ENCODE results near the gene TM4SF20.
"Not testable (repeated sequence)": the region's sequence is repeated elsewhere in the genome, so short reads cannot be mapped to it uniquely, and the experiment has no call there.

TM4SF20 gene

DNA sequence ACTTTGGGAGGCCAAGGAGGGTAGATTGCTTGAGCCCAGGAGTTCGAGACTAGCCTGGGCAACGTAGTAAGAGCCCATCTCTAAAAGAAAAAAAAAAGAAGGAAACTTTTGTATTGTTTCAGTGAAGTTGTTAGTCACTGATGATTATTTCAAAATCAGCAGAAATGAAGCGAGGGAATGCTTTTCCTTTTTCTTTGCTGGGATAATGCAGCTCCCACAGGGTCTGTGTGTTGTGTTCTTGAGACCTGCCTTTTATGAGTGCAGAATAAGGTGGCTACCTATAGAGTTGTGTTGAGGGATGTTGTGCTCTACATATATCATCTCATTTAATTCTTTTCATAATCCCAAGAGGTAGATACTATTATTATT is 11.7 kb downstream of the TM4SF20 start:
- DNase-seq (ENCODE audit: low spot score): no peak

DNA sequence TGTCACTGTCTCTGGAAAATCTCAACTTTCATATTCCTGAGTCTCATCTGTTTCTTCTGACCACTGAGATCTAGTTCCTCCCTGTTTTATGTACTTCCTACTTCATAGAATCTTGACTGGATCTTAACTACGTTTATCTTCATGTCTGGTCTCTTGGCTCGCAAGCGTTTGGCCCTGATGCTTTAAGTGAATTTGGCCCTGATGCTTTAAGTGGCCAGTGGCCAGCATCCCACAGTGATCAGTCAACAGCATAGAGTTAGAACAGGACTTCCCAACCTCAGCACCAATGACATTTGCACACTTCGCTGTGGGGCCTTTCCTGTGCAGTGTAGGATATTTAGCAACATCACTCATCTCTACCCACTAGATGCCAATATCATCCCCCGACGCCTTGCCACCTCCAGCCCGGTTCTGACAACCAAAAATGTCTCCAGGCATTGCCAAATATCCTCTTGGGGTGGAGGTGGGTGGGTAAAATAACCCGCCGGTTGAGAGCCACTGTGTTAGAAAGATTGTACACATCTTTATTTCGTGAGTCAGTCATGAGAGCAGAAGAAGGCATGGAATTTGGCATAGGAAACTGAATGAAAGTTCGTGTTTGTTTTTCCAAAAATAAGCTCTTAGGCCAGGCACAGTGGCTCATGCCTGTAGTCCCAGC is 12.2 kb downstream of the TM4SF20 start:
- DNase-seq (ENCODE audit: low spot score): no peak

DNA sequence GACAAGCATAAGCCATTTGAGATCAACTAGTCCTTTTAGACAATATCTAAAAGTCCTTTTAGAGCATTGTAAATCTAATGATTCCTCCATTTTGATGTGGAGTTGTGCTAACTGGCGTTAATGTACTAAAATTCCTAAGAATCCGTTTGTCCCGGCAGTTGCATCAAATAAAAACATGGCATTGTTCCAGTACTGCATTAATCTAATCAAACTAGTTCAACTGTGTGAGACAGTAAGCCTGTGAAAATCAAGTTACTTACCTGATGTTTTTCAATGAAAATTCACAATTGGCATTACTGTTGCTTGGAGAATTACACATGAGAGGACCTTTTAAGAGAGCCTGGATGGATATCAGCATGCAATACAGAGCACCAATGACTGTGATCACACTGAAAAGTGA is 13.3 kb downstream of the TM4SF20 start:
- DNase-seq (ENCODE audit: low spot score): no peak

DNA sequence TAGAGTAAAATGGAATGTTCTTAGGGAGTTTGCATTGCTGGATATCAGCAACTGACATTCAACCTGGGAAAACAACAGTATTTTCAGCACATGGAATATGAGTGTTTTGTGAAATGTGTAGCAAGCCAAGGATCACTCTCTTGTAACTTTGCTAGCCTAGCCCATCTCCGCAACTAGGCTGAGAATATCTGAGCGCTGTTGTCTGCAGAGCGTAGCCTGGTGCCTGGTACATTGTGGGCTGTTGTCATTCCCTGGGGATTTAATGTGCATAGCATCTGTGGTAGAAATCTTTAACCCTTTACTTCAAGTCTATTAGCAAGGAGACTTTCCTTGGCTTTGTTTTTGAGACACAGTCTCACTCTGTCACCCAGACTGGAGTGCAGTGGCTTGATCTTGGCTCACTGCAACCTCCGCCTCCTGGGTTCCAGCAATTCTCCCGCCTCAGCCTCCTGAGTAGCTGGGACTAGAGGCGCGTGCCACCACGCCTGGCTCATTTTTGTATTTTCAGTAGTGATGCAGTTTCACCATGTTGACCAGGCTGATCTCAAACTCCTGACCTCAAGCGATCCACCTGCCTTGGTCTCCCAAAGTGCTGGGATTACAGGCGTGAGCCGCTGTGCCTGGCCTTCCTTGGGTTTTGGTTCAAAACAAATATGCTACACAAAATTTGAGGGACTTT is 14.4 kb downstream of the TM4SF20 start:
- not testable (repeated sequence) for DNase-seq (ENCODE audit: low spot score)

DNA sequence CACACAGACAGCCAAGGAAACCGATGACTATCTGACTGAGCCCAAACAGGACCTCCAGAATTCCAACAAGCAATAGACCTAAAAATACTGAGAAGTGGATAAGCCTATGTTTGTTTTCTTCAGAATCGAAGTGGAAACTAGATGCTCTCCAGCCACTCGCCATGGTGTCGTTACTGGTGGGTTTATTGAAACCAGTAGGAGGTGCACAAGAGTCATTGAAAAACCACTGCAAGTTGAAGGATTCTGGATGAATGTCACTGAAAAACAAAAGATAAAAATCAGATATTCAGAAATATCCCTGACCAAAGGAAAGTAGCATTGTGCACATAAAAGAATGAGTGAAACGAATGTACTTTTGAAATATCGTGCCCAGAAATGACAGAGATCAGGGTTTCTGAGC is 15.3 kb downstream of the TM4SF20 start:
- DNase-seq (ENCODE audit: low spot score): no peak

DNA sequence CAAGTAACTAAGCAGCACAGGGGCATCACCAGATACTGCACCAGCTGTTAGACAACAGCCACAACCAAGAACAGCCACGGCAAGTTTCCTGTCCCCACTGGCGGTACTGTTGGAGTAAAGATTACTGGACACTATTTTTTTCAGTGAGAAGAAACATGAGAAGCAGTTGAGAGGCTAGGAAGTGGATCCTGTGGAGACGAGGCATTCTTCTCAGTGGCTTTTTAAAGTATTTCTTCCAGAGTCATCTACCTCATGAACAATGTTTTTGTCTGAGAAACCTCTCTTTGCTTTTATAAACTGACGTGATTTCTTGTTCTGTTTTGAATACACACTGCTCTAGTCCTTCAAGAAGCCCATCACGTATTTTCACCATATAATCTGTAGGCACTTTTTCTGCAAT is 18.8 kb downstream of the TM4SF20 start:
- no peak for DNase-seq (ENCODE audit: low spot score)

DNA sequence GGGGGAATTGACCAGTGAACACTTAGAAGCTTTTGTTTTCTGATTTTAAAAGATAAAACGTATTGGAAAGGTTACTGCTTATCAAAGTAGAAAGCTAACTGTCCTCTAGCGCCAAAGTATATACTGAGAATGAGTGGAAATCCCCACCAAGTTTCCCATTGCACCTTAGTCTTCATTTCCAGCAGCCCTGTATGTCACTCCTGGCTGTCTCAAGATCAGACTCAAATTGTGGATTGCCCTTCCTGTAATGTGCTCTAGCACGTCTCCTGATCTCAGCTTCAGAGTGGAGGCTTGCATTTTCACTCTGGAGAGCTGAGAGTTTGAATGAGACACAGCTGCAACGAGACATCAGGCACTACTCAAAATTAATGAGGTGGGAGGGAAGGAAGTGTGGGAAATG is 27.5 kb downstream of the TM4SF20 start:
- DNase-seq (ENCODE audit: low spot score): no peak

DNA sequence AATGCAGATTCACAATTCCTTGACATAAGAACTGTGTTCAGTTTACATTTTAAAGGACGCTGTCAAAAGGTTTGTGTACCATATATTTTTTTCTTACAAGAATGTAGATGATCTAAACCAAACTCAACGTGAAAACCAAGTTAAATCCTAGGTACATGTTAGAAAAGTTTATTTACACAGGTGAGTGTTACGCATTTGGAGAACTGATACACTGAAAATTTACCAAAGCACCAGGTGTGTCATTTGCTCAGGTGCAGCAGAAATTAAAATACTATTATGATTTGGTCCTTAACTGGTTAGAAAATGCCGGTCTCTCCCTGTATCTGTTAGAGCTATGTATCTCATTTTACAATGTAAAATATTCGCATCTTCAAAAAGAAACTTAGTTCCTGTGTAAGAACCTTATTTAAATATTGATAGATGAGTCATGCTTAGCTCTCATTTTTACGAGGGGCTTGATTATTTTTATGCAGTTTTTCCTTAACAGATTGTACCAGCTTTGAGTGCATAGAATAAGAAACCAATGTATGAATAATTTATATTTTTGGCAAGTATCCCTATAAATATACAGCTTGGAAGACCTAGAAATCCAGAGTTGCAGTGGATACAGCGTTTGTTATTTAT is 29.0 kb downstream of the TM4SF20 start:
- DNase-seq (ENCODE audit: low spot score): no peak

DNA sequence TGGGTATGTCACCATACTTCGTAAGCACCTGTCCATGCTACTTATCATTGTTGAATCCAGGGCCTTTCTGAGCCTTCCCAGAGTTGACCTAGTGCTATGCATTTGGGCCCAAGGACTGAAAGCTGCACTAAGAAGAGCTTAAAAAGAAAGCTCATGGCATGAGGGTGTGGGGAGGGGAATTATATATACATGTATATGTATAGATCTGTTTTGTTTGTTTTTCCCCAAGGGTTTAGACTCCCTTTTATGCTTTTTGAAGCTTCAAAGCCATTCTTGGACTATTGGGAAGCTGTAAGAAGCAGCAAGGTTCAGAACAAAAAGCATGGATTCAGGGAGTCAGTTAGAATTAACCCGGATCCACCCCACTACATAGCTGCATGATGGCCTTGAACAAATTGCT is 30.8 kb downstream of the TM4SF20 start:
- no peak for DNase-seq (ENCODE audit: low spot score)

DNA sequence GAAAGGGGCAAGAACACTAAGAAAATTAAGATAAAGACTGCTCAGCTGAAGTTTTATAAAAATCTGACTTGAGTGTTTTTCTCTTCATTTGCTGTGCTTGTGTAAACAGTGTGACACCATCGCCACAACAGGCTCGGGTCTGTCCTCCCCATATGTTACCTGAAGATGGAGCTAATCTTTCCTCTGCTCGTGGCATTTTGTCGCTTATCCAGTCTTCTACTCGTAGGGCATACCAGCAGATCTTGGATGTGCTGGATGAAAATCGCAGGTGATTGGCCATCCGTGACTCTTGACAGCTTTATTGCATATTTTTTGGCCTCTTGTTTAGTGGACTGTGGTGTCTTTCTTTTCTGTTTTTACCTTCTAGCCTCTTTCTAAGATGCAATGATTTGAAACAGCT is 32.0 kb downstream of the TM4SF20 start:
- DNase-seq (ENCODE audit: low spot score): no peak

DNA sequence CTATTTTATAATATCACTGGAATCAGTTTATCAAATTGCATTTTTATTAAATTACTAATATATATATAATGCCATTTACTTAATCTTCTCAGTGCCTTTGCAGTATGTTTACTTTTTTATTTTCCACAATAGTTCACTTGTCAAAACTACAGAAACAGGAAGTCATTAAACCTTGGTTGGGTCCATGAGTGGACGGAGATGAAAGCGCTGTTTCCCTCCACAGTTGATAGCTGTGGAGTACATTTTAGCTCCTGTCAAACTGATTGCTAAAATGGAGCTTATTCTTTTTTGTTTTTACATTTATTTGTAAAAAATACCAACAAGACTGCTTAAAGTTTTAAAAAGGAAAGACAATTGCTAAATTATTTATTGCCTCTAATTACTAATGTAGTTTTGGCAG is 34.9 kb downstream of the TM4SF20 start:
- DNase-seq (ENCODE audit: low spot score): no peak

DNA sequence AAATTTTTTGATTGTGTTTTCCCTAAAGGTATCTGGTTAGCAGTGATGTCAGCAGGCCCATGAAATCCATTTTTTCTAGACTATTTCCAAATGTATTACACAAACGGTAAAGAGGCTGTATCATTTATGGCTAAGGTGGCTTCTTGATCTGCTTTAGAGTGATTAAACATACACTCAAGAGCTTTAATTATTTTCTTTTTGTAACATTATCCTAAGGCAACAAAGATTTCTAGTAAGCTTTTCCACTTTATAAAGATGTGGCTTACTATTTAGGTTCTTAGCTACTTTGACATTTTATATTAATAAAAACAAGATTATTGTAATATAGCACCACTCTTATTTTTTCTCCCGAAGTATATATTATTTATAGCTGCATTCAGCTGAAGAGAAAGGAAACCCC is 37.6 kb downstream of the TM4SF20 start:
- no peak for DNase-seq (ENCODE audit: low spot score)

DNA sequence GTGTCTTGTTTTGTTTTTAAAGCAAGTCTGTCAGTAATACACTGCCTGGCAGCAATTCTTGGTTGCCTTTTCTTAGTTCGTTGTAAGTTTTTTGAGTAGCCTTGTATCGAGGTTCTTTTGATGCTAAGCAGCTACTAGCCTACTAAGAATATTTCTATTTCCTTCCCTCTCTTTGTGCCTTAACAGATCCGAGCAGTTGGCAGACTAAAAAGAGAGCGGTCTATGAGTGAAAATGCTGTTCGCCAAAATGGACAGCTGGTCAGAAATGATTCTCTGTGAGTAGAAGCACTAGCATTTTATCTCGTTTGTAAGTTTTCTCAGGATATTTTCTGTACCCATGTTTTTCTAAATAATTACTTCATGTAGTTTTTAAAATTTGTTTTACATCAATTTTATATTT is 39.0 kb downstream of the TM4SF20 start:
- no peak for DNase-seq (ENCODE audit: low spot score)

DNA sequence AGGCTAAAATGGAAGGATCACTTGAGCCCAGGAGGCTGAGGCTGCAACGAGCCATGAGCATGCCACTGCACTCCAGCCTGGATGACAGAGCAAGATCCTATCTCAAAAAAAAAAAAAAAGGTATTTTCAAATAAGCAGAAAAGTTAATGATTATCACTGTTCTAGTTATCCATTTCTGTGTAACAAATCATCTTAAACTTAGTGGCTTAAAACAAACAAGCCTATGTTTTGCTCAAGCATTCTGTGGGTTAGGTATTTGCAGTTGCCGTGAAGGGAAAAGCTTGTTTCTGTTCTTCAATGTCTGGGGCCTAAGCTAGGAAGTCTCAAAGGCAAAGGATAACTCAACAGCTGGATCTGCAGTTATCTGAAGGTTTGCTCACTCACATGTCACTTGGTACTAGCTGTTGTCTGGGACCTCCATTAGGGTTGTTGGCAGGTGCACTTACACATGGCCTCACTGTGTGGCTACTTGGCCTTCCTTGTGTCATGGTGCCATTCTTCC is 40.0 kb downstream of the TM4SF20 start:
- DNase-seq (ENCODE audit: low spot score): no peak

DNA sequence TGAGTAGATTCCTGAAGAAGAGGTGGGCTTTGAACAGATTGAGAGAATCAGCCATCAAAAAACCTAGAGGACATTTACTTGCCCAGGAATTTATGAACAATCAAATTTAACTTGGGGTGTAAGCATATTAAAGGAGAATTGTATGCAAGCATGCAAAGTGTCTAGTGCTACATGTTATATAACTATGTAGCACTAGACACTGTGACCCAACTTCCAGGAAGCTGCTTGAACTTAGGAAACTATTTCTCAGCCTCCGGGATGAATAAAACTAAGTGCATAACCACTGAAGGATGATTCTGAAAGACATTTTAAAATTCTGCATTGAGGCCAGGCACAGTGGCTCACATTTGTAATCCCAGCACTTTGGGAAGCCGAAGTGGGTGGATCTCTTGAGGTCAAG is 41.7 kb downstream of the TM4SF20 start:
- DNase-seq (ENCODE audit: low spot score): no peak

DNA sequence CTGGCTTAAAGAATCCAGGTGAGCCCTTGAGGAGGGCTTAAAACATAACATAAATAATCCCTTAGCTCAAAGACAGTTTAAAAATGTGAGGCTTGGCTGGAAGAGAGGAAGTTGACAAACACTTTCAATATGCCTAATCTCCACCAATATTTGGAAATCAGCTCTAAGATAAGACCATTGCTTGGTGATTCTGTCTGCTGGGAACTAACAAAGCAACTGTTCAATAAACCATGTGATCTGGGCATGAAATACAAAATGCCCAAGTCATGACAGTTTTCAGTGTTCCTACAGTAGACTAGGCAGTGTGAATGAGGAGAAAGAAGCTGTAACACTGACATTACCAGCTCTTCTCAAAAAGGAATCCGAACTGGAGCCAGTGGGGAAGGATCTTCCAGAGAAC is 43.4 kb downstream of the TM4SF20 start:
- DNase-seq (ENCODE audit: low spot score): no peak

DNA sequence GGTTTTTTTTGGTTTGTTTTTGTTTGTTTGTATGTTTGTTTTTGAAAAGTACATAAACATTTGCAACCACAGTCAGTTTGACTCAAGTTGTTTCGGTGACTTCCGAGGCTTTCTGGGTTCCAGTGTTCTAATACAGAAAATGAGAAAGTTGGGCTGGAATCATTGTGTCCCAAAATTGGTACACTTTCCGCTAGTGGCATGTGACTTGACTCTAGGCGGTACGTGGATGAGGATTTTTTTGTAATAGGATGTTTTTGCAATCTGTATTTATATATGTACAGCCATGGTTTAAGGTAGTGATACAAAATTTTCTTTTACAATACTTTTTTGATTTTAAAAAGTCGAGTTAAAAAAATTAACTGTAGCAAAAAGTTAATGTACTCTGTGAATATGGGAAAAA is 52.3 kb downstream of the TM4SF20 start:
- DNase-seq (ENCODE audit: low spot score): no peak

DNA sequence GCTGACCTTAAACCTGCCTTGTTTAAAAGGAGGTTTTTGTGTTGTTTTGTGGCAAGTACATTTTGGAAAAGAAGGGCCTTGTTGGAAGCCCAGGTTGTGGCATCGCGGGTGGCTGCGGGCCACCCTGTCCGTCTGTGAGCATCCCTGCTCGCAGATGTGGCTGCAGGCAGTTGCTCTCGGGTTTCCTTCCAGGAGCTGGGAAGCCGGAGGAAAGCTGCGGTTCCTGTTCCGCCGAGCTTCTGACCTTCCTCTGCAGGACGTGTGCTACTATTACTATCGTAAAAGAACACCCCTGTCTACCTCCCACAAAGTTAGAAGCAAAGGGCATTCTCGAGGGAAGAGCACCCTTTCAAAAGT is 53.3 kb downstream of the TM4SF20 start:
- peak; percentile 13 for DNase-seq (ENCODE audit: low spot score)

DNA sequence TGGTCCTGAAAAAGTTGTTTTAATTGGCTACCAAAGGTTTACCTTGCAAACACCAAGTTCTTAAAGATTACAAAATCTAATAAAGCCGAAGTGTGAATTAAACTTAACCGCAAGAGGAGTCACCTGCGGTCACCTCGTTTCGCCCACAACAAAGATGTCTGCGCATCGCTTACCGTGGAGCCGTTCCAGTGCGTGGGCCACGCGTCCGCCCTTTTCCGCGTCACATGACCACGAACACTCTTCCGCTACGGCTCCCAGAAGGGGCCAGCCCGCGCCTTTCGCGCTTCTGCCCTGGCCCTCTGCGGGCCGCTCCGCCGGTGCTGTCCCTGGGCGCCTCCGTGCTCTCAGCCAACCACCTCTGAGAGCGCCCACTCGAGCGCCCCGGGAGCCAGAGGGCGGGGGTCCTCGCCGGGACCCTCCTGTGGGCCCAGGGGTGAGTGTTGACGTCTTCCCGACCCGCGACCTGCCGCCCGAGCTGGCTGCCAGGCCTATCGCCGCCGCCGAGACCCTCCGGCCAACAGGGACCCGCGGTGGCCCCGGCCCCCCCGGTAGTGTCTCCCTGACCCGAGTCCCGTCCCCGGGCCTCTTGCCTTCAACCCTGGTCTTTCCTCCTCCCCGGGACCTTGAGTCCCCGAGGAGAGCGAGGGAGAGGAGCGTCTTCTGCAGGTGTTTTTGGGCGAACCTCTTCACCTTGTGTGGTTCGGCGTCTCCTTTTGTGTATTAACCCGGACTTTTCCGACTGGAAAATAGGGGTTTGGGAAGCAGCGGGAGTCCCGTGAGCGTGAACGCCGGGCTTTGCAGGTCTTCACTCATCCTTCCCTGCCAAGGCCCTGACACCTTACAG is 53.9 kb downstream of the TM4SF20 start, which contains the start of gene MFF:
TSS of gene MFF (plus strand) at position 257 of the 844 bp plus-strand sequence. CDS start 5,415 bp downstream, outside the sequence.
- peak; percentile 93 for DNase-seq (ENCODE audit: low spot score)

DNA sequence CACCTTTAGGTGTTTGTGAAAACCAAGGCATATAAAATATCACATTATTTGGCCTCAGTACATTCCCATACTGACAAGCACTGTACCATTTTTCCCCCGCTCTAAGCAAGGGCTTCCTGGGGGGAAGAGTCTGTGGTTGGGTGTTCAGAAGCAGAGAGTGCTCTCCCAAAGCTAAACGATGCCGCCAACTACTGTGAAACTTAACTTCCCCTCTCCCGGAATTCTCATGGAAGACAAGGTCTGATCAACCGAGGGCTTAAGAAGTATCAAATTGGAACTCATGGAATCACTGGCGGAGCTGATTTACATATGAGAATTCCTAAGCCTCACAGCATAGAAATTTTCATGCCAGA is 54.5 kb downstream of the TM4SF20 start:
- DNase-seq (ENCODE audit: low spot score): peak; percentile 19

DNA sequence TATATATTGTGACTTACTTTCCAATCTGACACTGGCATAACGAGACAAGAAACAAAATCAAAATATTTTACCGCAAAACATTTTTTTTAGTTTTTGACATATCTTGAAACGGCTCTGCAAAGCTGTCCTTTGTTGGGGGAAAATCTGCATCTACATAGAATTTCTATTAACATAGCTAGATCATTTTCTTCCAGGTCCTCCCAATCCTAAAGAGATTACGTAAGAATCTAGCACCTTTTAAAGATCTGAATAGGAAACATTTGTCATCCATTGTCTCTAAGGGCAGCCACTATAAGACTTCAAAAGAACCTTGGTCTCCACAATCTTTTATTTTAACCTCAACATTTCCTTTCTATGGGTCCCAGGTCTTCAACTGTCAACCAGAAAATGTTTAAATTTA is 55.3 kb downstream of the TM4SF20 start:
- no peak for DNase-seq (ENCODE audit: low spot score)

DNA sequence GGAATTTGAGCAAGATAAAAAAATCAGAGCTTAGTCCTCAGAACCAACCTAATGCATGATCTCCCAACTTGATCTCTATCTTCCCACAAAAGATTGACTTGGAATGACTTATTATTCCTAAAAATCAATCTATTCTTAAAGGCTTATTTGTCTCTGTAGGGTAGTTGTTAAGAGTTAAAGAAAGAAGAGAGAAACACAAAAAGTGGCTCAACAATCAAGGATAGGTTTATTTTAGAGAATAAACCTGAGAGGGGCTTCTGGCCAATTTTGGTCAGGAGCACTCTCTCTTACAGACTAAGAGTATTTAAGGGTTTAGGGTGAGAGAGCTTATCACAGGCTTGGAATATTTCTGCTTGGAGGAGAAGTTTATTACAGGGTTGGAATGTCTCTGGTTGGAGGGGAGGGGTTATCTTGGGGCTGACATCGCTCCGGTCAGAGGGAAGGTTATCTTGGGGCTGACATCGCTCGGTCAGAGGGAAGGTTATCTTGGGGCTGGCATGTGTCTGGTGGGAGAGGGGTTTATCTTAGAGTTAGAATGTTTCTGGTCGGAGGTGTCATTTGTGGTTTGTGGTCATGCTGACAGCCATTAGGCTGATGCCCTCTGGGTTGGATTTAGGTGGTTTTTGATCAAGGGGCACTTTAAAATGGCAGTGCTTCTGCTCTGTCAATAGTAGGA is 56.4 kb downstream of the TM4SF20 start:
- no peak for DNase-seq (ENCODE audit: low spot score)
